Hepatocyte (in vitro differentiated cells): ENCODE results near the gene TRAPPC1.

Experiments used
- EZH2 ChIP-seq: fragments of 200-600 bp; sonication (generic); IDR thresholded peaks from 2 replicates; pipeline ENCODE4 v1.6.1; 2016; ENCODE audit warnings: antibody characterized with exemption, mild to moderate bottlenecking, borderline replicate concordance
- EZH2phosphoT487 ChIP-seq: fragments of 200-600 bp; sonication (generic); IDR thresholded peaks from one replicate; pipeline ENCODE4 v1.6.1; 2018; ENCODE audit warnings: antibody characterized with exemption, mild to moderate bottlenecking, low read depth, moderate library complexity; ENCODE audit not compliant: unreplicated experiment, severe bottlenecking
- TF ChIP-seq, protein P1 (sequence below): fragments of 200-600 bp; sonication (generic); IDR thresholded peaks from 2 replicates; pipeline ENCODE4 v1.5.1; 2016; ENCODE audit warnings: antibody characterized with exemption, mild to moderate bottlenecking; ENCODE audit not compliant: poor library complexity

DNA sequence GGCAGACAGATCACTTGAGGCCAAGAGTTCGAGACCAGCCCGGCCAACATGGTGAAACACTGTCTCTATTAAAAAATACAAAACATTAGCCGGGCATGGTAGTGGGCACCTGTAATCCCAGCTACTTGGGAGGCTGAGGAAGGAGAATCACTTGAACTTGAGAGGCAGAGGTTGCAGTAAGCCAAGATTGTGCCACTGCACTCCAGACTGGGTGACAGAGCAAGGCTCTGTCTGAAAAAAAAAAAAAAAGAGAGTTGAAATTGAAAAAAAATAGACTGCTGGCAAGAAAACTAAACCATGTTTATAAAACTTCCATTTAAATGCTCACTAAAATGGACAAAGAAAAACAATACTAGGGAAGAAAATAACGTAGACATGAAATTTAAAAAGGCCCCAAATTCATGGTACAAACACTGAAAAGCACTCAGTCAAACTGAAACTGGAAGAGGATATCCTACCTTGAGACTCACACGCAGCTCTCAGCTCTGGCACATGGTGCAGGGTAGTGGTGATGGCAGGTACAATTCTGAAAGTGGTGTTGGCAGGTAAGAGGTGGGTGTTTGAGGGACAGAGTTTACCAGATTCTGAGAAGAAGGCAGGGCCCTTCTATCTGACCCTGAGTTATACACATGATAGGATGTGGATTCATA is 19.5 kb upstream of the TRAPPC1 start:
- TF ChIP-seq EZH2phosphoT487 (no peak), EZH2 (no peak)
- TF ChIP-seq, protein P1, sequence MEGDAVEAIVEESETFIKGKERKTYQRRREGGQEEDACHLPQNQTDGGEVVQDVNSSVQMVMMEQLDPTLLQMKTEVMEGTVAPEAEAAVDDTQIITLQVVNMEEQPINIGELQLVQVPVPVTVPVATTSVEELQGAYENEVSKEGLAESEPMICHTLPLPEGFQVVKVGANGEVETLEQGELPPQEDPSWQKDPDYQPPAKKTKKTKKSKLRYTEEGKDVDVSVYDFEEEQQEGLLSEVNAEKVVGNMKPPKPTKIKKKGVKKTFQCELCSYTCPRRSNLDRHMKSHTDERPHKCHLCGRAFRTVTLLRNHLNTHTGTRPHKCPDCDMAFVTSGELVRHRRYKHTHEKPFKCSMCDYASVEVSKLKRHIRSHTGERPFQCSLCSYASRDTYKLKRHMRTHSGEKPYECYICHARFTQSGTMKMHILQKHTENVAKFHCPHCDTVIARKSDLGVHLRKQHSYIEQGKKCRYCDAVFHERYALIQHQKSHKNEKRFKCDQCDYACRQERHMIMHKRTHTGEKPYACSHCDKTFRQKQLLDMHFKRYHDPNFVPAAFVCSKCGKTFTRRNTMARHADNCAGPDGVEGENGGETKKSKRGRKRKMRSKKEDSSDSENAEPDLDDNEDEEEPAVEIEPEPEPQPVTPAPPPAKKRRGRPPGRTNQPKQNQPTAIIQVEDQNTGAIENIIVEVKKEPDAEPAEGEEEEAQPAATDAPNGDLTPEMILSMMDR, result no peak
